HepG2 (cell line): ENCODE results near the gene ZNF22. TPM values are rescaled to one million over a fixed set of nuclear protein-coding genes. Genes with fewer than 3 reads are reported as not detected.

Experiments used
- CREB3 ChIP-seq: sonication (generic); formaldehyde crosslinking; IDR thresholded peaks from 2 replicates; pipeline ENCODE4 v1.5.0; 2020; ENCODE audit warnings: missing genetic modification reagents
- GMEB2 ChIP-seq: IDR thresholded peaks from 2 replicates; pipeline ENCODE4 v1.6.1; 2016; ENCODE audit warnings: missing biosample characterization, missing genetic modification reagents, low read depth
- KDM5B ChIP-seq: sonication (generic); formaldehyde crosslinking; IDR thresholded peaks from 2 replicates; pipeline ENCODE4 v1.4.0; 2020; ENCODE audit warnings: missing genetic modification reagents, mild to moderate bottlenecking, borderline replicate concordance
- KLF15 ChIP-seq: sonication (generic); formaldehyde crosslinking; IDR thresholded peaks from 2 replicates; pipeline ENCODE4 v1.8.1; 2023; ENCODE audit warnings: borderline replicate concordance, mild to moderate bottlenecking, inconsistent platforms, missing genetic modification reagents, mixed read lengths
- LRRFIP1 ChIP-seq: sonication (generic); formaldehyde crosslinking; conservative IDR thresholded peaks from 2 replicates; pipeline ENCODE4 v1.4.0; 2020; ENCODE audit warnings: missing genetic modification reagents
- ZBTB34 ChIP-seq: sonication (generic); formaldehyde crosslinking; IDR thresholded peaks from 2 replicates; pipeline ENCODE4 v1.8.0; 2022; ENCODE audit warnings: mild to moderate bottlenecking, missing genetic modification reagents
- ZFP36L2 ChIP-seq: sonication (generic); formaldehyde crosslinking; IDR thresholded peaks from 2 replicates; pipeline ENCODE4 v1.4.0; 2020; ENCODE audit warnings: missing genetic modification reagents
- ZHX1 ChIP-seq: sonication (generic); formaldehyde crosslinking; IDR thresholded peaks from 2 replicates; pipeline ENCODE4 v1.8.1; 2022; ENCODE audit warnings: low read depth, mild to moderate bottlenecking, missing genetic modification reagents
- ZNF275 ChIP-seq: sonication (generic); formaldehyde crosslinking; IDR thresholded peaks from 2 replicates; pipeline ENCODE4 v1.8.0; 2022; ENCODE audit warnings: missing genetic modification reagents, mild to moderate bottlenecking, inconsistent platforms, borderline replicate concordance
- ZNF513 ChIP-seq: sonication (generic); formaldehyde crosslinking; conservative IDR thresholded peaks from 2 replicates; pipeline ENCODE4 v1.5.0; 2020; ENCODE audit warnings: missing genetic modification reagents
- ZNF572 ChIP-seq: sonication (generic); formaldehyde crosslinking; IDR thresholded peaks from 2 replicates; pipeline ENCODE4 v1.5.1; 2020; ENCODE audit warnings: mild to moderate bottlenecking, missing genetic modification reagents
- ZNF644 ChIP-seq: IDR thresholded peaks from 2 replicates; pipeline ENCODE4 v1.6.1; 2016; ENCODE audit warnings: low read depth
- polyA plus RNA-seq, 8 experiments: library from polyadenylated mRNA; depleted of rRNA in 3 of 8; stranded (reverse) in 7 of 8; unstranded in 1 of 8; fragments of >200 nt; fragmentation: Illumina TruSeq in 4 of 8; extraction: Trizol in 4 of 8; gene quantifications; 2 replicates each; pipeline versions ENCODE4 v1.2.1 to v1.2.3, GENCODE V29; 2011 to 2016; ENCODE audit warnings: low read depth in 4 of 8, missing spikeins in 1 of 8, mixed read lengths in 1 of 8; ENCODE audit not compliant: insufficient read depth in 1 of 8
- total RNA-seq, 5 experiments: library from RNA; depleted of rRNA; stranded (reverse); fragments of >200 nt; fragmentation: Illumina TruSeq; extraction: Trizol; gene quantifications; 2 replicates each; pipeline ENCODE4 v1.2.3, GENCODE V29; 2016; ENCODE audit warnings: low read depth in 1 of 5

Gene ZNF22
- total and polyA plus RNA-seq, 2 of the 13 experiments (the other 11 are each of a cell fraction or from before 2014, with no cell fraction given): 0.40 to 1.3 TPM

GRCh38 chr10:44977287-44978212 is 23.2 kb upstream of the ZNF22 start (continued):
- no peak for TF ChIP-seq LRRFIP1 (CRISPR knock-in tag)
- no peak for TF ChIP-seq ZNF275 (CRISPR knock-in tag)
- no peak for TF ChIP-seq KLF15
- TF ChIP-seq ZHX1 (CRISPR knock-in tag): no peak
- no peak; the same call in 1 of the 2 replicates for TF ChIP-seq CREB3
- no peak for TF ChIP-seq ZNF644 (CRISPR knock-in tag)
- no peak for TF ChIP-seq ZNF513 (CRISPR knock-in tag)
- TF ChIP-seq ZFP36L2 (CRISPR knock-in tag): no peak
- TF ChIP-seq ZBTB34 (CRISPR knock-in tag): no peak
- peak; percentile 72; the same call in 1 of the 2 replicates for TF ChIP-seq KDM5B (CRISPR knock-in tag)
- no peak for TF ChIP-seq ZNF572 (CRISPR knock-in tag)
- no peak for TF ChIP-seq GMEB2 (CRISPR knock-in tag)
